Activated CD8-positive, alpha-beta memory T cell treated with anti-CD3 and anti-CD28 coated beads, Interleukin-2, amount 50 U/mL, for 4 hours (primary cell): ENCODE data around the gene KIF22.
"Not testable (repeated sequence)": the region's sequence is repeated elsewhere in the genome, so short reads cannot be mapped to it uniquely, and the experiment has no call there.

Experiments used
- DNase-seq: peaks from one replicate; pipeline ENCODE4 v3.0.0-alpha.2; 2020

Gene KIF22

DNA sequence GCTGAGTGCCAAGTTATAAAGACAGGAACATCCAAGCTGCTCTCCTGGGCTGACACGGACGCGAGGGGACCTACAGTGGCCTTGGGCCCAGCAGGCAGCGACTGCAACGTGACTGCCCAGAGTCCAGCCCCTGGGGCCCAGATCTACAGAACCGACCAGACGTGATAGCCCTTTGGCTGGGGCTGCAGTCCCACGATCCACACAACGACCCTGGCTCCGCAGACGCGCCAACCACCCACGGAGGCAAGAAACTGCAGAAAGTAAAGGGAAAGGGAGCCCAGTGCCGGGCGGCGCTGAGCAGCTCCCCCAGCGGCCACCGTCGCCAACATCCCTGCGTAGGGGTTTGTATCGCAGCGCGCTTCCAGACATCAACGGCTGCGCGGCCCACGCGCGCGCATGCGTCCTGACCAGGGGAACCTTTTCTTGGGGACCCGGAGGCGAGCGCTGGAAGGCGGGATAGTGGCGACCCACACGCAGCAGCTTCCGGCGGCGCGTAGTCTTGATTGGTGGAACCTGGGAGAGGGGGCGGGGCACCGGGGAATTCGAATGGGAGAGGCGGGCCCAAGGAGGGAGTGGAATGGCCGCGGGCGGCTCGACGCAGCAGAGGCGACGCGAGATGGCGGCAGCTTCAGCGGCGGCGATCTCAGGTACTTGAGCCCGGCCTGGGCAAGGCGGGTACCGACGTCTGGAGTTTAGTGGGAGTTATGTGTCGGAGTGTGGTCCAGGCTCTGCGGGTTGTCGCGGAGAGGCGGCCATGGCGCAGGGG lies at the start of gene KIF22:
Gene KIF22, plus strand, starts transcription at position 569 of the 766 bp plus-strand sequence. Its CDS starts 9 bp downstream, at position 578.
- DNase-seq = peak; percentile 99

DNA sequence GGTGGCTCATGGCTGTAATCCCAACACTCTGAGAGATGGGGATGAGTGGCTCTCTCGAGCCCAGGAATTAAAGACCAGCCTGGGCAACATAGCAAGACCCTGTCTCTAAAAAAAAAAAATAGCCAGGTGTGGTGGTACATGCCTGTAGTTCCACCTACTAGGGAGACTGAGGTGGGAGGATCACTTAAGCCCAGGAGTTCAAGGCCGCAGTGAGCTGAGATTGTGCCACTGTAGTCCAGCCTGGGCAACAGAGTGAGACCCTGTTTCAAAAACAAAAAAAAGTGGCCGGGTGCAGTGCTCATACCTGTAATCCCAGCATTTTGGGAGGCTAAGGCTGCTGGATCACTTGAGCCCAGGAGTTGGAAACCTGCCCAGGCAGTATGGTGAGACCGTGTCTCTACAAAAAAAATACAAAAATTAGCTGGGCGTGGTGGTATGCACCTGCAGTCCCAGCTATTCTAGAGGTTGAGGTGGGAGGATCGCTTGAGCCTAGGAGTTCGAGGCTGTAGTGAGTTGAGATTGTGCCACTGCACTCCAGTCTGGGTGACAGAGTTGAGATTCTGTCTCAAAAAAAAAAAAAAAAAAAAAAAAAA lies 47.8 kb upstream of the KIF22 start:
- no peak for DNase-seq

DNA sequence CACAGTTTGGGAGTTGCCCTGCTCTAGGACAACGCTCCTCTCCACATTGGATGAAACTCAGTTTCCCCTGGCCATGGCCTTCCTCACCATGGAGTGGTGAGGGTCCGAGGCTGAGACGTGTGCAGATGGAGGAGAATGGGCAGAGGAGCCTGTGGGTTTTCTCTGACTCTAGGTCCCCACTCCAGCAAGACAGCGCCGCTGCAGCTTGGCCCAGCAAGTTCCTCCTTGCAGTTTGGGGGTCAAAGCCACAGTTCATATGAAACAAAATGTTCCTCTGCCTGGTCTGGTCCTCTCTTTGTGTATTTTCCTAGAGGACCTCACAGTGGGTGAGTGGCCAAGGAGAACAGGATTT lies 47.1 kb upstream of the KIF22 start:
- DNase-seq = no peak

DNA sequence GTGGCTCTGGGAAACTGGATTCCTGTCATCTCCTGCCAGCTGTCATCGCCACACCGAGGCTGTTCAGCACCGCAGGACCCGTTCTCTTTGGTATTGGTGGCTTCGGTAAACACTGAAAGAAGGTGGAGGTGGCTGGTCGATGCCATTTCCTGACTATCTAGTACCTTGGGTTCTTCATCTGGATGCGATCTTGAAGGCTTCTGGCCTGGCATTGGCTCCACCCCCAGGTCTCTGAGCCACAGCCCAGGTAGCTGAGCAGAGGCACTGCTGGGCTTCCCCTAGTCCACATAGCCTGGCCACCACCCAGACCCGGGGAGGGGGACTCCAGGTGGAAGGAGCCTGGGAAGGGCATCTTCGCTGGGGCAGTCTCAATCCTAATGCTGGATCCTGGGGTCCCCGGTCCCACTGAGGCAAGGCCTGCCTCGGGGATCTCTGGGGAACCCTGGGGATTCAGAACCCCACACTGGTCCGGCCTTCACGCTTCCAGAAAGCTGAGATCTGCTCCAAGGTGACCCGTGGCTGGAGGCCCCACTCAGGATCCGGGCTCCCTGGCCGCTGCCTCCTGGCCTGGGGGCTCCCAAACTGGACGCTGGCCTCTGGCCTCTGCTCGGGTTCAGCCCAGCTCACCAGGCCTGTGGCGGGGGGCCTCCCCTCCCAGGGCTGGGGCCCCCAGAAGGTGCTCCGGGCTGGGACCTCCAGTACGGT lies 46.6 kb upstream of the KIF22 start:
- DNase-seq = peak; percentile 32

DNA sequence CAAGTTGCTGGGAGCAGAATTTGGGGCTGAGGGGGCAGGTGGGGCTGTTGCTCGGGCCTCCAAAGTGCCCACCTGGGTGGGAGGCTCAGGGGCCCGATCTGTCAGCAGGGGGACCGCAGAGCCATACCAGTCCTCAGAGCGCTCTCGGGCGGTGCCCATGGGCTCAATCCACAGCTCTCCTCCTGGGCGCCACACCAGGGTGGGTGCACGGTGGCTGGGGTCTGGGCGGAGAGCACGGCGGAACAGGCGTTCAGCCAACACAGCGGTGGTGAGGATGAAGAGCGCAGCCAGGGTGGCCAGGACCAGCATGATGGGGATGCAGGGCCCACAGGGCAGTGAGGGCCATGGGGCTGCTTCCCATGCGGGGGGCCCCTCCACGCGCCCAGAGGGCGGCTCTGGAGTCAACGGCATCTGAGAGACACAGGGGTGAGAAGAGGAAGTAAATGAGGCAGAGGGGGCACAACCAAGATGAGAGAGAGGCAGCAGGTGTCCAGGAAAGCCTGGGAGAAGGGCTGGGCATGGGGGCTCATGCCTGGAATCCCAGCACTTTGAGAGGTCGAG lies 45.9 kb upstream of the KIF22 start:
- DNase-seq = no peak

DNA sequence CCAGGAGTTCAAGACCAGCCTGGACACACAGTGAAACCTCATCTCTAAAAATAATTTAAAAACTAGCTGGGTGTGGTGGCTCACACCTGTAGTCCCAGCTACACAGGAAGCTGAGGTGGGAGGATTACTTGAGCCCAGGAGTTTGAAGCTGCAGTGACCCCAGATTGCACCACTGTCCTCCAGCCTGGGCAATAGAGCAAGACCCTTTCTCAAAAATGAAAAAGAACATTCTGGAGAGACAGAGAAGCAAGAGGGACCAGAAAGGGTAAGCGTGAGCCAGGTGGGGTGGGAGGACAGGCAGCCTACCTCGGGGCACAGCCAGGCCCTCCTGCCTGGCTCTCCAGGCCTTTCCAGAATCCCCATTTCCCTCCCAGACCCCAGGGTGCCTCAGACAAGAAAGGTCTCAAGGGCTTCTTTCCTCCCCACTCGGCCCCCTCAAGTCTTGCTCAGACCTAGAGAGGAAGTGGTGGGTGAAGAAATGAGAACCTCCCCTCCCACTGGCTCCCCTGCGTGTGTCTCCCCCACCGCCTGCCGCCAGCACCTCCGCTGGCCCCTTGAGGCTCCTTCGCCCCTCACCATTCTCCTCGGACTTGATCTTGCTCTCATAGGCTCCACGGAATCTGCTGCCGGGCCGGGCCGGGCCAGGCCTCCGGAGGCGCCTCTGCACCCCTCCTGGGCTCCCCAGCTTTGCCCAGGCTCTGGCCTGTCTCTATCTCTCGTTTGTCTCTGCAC lies 45.3 kb upstream of the KIF22 start:
- peak; percentile 52 for DNase-seq

DNA sequence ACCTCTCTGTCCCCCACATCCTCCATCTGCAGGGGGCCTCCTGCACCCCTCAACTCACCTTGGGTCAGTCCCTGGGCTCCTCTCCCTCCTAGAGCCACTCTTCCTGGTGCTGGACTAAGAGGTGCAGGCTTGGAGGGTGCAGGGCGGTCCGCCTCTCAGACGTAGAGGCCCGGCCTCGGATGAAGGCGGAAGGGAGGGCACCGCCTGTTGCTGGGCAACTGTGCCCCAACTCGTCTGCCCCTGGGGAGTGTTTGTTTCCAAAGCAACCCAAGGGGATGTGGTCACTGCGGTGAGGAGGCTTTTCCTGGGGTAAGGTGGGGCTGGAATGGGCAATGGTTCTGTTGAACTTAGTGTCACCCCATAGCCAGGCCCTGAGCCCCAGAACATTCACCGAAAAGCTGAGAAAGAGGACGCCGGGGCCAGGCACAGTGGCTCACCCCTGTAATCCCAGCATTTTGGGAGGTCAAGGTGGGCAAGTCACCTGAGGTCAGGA lies 44.7 kb upstream of the KIF22 start, which contains the start of gene C16orf54:
Gene C16orf54, minus strand, starts transcription at position 138 of the 493 bp plus-strand sequence. CDS start 1,039 bp downstream, outside the sequence.
- peak; percentile 80 for DNase-seq

DNA sequence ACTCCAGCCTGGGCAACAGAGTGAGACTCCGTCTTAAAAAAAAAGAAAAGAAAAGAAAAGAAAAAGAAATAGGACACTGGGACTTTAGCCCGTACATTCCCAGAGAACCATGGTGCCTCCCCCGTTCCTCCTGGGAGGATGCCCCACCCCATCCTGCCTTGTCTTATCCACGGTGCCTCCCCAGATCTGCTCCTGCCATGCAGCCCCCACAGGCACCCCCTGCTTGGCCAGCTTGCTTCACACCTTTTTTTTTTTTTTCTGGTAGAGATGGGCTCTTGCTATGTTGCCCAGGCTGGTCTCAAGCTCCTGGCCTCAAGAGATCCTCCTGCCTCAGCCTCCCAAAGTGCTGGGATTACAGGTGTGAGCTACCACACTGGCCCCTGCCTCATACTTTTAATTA lies 44.0 kb upstream of the KIF22 start:
- not testable (repeated sequence) for DNase-seq

DNA sequence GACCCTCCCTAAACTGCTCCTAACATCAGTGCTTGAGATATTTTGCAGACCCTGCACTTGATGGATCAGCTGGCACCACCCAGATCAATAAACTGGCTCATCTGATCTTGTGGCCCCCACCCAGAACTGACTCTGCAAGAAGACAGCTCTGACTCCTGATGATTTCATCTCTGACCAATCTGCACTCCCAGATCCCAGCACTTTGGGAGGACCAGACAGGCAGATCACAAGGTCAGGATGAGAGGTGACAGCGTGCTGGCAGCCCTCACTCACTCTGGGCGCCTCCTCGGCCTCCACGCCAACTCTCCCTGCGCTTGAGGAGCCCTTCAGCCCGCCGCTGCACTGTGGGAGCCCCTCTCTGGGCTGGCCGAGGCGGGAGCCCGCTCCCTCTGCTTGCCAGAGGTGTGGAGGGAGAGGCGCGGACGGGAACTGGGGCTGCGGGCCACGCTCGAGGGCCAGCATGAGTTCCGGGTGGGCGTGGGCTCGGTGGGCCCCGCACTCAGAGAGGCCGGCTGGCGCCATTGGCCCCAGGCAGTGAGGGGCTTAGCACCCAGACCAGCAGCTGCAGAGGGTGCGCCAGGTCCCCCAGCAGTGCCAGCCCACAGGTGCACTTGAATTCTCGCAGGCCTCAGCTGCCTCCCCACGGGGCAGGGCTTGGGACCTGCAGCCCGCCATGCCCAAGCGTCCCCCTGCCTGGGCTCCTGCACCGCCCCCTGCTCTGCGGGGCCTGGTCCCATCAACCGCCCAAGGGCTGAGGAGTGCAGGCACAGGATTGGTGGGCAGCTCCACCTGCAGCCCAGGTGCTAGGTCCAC lies 42.4 kb upstream of the KIF22 start:
- no peak for DNase-seq

DNA sequence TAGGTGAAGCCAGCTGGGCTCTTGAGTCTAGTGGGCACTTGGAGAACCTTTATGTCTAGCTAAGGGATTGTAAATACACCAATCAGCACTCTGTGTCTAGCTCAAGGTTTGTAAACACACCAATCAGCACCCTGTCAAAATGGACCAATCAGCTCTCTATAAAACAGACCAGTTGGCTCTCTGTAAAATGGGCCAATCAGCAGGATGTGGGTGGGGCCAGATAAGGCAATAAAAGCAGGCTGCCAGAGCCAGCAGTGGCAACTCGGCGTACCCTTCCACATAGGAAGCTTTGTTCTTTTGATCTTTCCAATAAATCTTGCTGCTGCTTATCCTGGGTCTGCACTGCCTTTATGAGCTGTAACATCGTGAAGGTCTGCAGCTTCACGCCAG lies 41.8 kb upstream of the KIF22 start:
- DNase-seq = not testable (repeated sequence)

GRCh38 chr16:29753516-29753915 lies 37.0 kb upstream of the KIF22 start:
- DNase-seq = no peak

- no peak for DNase-seq
Observed at GRCh38 chr16:29756654-29757053, 33.9 kb upstream of the KIF22 start.

DNA sequence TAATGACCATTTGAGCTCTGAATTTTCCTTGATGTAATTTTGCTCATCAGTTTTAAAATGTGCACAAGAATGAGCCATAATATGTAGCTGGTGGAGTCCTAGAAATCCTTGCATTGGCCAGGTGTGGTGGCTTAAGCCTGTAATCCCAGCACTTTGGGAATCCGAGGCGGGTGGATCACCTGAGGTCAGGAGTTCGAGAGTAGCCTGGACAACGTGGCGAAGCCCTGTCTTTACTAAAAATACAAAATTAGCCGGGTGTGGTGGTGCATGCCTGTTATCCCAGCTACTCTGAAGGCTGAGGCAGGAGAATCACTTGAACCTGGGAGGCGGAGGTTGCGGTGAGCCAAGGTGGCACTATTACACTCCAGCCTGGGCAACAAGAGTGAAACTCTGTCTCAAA lies 33.5 kb upstream of the KIF22 start:
- DNase-seq = not testable (repeated sequence)

- no peak for DNase-seq
Observed at GRCh38 chr16:29757950-29758466, 32.5 kb upstream of the KIF22 start.

DNA sequence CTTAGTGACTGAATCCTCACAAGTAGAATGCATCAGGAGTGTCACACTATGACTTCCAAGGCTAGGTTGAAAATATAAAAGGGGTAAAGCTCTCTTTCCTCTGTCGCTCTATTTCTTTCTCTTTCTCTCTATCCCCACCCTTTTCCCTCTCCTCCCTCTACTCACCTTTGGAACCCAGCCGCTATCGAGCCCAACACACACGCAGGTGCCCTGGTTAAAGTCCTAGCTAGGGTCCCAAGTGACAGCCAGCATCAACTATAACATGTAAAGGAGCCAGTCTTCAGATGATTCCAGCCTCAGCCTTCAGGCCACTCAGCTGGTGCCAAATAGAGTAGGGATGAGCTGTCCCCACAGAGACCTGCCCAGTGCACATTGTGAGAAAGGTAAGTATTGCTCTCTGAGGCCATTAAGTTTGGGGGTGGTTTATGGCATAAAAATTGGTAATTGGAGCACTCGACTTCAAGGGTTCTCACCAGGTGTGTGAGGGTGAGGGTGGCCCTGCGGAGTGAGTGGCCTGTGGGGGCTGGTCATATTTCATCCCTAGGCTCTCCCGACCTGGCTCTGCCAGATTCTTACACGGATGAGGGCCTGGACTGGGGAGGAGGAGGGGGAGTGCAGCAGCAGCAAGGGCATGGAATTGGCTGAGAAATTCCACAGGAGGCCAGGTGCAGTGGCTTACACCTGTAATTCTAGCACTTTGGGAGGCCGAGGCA lies 29.8 kb upstream of the KIF22 start:
- DNase-seq = no peak

GRCh38 chr16:29761280-29761651 lies 29.3 kb upstream of the KIF22 start:
- not testable (repeated sequence) for DNase-seq

DNA sequence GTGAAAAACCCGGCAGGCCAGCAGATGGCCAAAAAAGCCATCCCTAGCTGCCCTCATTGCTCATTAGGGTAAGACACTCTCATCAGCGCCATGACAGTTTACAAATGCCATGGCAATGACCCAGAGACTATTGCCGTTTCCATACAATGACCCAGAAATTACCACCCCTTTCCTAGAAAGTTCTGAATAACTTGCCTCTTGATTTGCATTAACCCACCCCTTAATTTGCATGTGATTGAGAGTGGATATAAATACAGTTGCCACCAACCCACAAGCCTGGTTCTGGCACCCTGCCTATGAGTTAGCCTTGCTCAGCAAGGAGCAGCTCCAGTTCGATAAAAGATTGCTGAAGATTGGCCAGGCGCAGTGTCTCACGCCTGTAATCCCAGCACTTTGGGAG lies 28.7 kb upstream of the KIF22 start:
- no peak for DNase-seq

DNA sequence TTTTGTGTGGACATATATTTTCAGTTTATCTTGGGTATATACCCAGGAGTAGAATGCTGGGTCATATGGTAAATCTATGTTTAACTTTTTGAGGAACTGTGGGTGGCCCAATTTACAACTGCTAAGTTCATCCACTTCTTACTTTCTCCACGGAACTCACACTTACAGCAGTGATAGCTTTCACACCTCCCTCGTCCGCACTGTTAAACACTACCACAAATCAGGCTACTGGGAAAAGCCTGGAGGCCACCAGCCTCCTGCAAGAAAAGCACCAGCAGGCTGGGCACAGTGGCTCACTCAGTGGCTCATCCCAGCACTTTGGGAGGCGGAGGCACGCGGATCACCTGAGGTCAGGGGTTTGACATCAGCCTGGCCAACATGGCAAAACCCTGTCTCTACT lies 27.2 kb upstream of the KIF22 start:
- no peak for DNase-seq

- no peak for DNase-seq
Observed at GRCh38 chr16:29765167-29766032, 25.2 kb upstream of the KIF22 start.

- no peak for DNase-seq
Observed at GRCh38 chr16:29766571-29766970, 24.0 kb upstream of the KIF22 start.
